Measurements from ENCODE around the gene MRPL36.
A peak's percentile ranks its signal among the peaks of the same experiment; 100 is the strongest.

Gene MRPL36

GRCh38 chr5:1795506-1795905 lies 4.1 kb downstream of the MRPL36 start:
- DNase-seq = no peak

DNA sequence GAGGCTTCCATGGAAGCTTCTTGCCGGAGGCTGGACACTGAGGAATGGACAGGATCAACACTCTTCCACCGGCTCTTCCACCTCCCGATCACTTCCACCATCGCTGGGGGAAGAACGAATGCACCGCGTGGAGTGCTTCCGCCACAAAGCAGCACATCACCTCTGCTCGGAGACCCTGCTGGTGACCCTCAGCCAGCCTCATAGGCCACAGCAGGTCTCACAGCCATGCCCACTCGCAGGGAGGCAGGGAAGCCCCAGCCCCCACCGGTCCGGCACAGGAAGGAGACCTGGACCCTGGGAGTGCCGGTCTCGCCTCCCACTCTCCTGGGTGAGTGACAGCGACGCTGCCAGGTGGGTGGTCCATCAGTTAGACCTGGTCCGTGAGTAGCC lies 4.7 kb downstream of the MRPL36 start:
- no peak for DNase-seq

GRCh38 chr5:1793966-1794900 lies 5.4 kb downstream of the MRPL36 start:
- peak; percentile 84 for DNase-seq

DNA sequence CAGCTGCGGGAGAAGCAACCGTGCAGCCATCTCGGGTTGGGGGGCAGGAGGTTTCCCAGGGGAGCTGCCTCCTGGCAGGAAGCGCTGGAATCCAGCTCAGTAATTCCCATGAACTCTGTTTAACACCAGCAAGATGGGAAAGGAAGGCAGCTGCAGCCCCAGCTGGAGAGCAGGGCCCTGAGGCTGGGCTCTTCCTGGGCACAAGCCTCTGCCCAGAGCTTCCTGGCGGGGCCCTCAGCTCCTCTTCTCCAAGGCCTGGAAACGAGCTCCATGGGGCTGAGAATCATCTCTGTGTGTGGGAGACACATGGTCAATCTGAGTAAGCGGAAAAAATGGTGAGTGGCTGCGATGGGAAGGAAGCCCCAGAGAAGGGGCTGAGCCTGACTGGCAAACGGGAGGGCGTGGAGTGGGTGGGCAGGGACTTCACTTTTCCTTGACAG lies 6.3 kb downstream of the MRPL36 start:
- DNase-seq = peak; percentile 32

DNA sequence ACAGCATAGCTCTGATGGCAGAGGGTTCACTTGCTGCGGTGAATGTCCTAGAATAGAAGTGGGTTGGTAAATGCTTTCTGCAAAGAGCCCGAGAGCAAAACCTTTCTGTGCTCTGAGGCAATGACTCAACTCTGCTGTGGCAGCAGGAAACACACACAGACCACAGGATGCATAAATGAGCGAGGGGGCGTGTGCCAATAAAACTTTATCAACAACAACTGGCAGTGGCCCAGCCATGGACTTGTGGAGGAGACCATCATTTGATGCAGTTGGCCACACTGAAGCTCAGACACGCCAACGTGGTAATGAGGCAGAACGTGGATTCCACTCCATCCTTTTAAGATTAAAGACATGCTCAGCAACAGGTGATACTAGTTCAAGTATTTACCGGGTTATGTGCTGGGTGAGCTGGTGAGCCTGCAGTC lies 6.8 kb downstream of the MRPL36 start:
- DNase-seq = peak; percentile 86

DNA sequence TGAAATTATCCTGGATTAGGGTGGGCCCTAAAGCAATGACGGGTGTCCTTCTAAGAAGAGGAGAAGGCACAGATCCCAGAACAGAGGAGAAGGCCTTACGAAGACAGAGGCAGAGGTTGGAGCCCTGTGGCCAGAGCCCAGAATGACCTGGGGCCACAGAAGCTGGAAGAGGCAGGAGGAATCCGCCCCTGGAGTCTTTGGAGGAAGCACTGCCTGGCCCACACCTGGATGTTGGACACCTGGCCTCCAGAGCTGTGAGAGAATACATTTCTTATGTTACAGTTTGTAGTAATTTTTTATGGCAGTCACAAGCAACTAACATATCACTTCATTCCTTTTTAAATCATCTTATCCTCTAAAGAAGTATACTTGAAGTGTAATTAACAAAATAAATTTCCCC lies 8.5 kb downstream of the MRPL36 start:
- DNase-seq = no peak

GRCh38 chr5:1789834-1790471 lies 9.7 kb downstream of the MRPL36 start:
- DNase-seq = peak; percentile 83

DNA sequence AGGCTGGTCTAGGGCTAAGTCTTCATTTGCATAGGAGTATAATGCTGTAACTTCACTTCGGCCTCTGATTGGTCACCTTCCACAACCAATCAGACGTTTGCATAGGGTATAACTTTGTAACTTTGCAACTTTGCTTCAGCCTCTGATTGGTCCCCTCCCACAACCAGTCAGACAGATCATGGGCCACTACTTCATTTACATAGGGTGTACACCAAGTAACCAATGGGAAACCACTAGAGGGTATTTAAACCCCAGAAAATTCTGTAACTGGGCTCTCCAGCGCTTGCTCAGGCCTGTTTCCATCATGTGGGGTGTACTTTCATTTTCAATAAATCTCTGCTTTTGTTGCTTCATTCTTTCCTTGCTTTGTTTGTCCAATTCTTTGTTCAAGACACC lies 10.2 kb downstream of the MRPL36 start:
- peak; percentile 84 for DNase-seq

GRCh38 chr5:1788828-1789227 lies 10.8 kb downstream of the MRPL36 start:
- no peak for DNase-seq

DNA sequence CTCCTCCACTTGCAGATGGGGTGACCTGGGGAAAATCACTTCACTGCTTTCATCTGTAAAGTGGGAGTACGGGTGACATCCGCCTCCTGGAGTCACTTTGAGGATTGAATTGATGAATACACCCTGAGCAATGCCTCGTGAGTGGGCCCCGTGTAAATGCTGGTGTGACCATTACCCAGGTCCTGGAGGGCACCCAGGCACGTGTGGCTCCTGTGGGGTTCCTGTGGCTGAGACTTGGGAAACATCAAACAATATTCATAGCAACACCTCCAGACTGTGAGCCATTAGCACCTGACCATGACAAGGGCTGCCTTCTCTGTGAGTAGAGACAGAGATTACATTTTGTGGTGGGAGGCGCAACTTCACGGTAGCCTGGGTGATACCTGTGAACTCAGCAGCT lies 11.4 kb downstream of the MRPL36 start:
- no peak for DNase-seq

DNA sequence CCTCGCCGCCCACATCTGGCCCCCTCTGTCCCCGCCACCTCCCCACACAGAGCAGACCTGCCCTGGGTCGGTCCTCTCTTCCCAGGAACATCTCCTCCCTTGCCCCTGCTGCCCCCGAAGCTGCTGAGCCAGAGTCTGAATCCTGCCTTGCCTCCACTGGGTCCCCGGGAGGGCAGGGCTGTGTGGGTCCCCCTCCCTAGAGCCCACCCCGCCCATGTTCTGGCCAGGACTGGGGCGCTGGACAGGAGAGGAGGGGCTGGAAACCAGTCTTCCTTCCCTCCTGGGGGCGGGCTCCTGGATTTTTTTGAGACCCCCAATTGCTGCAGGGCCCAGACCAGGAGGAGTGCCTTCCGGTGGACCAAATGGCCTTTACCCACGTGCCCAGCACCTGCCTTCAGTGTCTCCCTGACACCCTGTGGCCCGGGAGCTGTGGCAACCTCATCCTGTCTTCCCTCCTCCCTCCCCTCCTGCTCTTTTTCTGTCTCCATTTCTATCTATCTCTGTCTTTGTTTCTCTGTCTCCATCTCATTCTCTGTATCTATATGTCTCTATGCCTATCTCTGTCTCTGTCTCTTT lies 12.1 kb downstream of the MRPL36 start:
- no peak for DNase-seq

- DNase-seq = no peak
These were observed 12.8 kb downstream of the MRPL36 start for GRCh38 chr5:1786621-1787471.

DNA sequence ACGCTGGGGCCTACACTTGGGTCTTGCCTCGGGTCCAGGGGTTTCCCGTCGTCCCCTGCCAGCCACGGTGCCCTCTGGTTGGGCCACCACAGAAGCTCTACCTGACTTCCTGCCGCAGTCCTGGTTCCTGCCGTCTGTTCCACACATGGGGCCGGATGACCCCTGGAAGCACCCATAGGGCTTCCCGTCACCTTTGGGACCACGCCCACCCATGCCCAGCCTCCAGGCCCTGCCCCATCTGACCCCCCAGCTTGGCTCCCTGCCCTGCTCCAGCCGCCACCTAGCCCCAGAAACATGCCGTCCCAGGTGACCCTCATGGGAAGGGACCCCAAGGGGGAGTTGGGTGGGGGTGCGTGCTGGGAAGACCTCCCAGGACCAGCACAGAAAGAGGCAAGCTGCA lies 13.7 kb downstream of the MRPL36 start:
- no peak for DNase-seq

- no peak for DNase-seq
These were observed 14.6 kb downstream of the MRPL36 start for GRCh38 chr5:1785062-1785461.

- no peak for DNase-seq
These were observed 15.2 kb downstream of the MRPL36 start for GRCh38 chr5:1784197-1785050.

DNA sequence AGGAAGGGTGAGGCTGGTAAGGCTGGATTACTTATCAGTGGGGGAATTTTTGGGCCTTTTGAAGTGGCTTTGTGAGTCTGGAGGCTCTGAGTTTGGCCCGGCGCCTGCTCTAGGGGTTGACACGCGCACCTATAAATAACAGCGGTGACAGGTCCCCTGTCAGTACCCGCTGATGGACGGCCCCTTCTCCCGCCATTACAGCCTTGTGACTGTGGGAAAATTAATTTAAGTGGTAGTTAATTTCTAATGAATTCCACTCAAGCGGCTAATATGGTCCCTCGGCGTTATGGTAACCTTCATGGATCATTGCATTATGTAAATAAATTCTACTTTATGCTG lies 16.5 kb downstream of the MRPL36 start:
- no peak for DNase-seq

DNA sequence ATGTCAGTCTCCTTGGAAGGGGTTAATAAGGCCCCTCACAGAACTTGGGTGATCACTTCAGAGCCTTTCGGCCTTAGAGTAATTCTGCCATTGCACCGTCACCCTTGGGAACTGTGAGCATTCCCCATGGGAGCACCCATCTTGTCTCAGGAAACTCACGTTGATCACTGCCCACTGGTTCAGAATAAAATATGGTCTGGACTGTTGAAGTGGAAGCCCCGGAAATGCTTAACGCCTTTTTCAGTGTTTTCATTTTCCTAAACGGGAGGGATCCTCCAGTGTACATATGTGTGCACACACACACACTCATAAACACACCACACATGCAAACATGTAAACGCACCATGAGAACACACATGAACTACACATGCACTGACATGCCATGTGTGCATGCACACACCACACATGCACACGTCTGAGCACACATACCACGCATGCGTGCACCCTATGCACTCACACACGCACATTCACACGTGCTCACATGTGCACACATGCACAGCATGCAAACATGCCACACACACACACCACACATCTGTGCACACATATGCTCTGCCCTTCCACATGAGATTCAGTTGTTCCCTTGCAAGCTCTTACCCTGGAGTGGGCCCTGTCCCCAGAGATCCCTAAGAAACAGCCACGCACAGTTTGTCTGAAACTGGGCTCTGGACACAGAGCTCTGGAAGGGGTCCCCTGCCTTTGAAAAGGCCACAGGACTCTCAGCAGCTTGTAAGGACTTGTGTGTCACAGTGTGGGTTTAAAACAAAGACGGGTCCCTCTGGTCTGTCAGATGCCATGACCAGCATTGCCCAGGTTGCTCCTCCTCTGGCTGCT lies 17.0 kb downstream of the MRPL36 start:
- DNase-seq = no peak

- DNase-seq = no peak
These were observed 17.8 kb downstream of the MRPL36 start for GRCh38 chr5:1781726-1782384.

DNA sequence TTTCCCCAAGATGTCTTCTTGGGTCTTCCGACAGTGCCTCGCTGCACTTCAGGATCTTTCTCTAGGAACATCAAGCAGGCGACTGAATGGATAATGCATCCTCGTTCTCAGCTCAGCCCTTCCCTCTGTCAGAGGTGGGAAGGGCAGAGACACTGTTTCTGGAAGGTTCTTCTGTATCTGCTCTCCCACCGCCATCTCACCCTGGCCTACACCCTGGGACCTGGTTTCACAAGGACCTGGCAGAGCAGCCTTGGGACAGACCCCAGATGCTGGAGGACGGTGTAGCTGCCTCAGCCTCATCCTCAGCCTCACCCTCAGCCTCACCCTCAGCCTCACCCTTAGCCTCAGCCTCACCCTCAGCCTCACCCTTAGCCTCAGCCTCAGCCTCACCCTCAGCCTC lies 18.5 kb downstream of the MRPL36 start:
- DNase-seq = no peak

DNA sequence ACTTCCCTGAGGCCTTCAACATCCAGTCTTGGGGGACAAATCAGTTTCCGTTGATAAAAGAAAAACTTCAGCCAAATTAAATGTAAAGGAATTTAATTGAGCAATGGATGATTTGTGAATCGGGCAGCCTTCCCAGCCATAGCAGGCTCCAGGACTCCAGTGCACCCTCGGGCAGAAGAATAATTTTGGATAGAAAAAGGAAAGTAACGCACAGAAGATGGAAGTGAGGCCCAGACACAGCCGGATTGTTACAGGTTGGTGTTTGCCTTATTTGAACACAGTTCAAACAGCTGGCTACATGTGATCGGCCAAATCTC lies 19.1 kb downstream of the MRPL36 start:
- DNase-seq = no peak
